K562 (cell line): ENCODE data around the gene KMT2D. TPM values are rescaled to one million over a fixed set of nuclear protein-coding genes. Genes with fewer than 3 reads are reported as not detected.

Experiments used
- ATF1 ChIP-seq, 2 experiments: fragments of 450-650 bp in 1 of 2; IDR thresholded peaks; 2 replicates each; pipeline ENCODE4 v1.6.1; 2016; ENCODE audit warnings: missing compliant biosample characterization in 1 of 2, missing genetic modification characterization in 1 of 2
- HLTF ChIP-seq: fragments of 450-650 bp; IDR thresholded peaks from 2 replicates; pipeline ENCODE4 v1.6.1; 2016
- POLR2A ChIP-seq: fragments of 450-650 bp; conservative IDR thresholded peaks from 2 replicates; pipeline ENCODE4 v1.6.1; 2016
- RFX1 ChIP-seq: fragments of 450-650 bp; IDR thresholded peaks from 2 replicates; pipeline ENCODE4 v1.6.1; 2016; ENCODE audit warnings: mild to moderate bottlenecking, moderate library complexity
- STAT6 ChIP-seq: sonication (generic); formaldehyde crosslinking; IDR thresholded peaks from 2 replicates; pipeline ENCODE4 v1.8.1; 2023; ENCODE audit warnings: mild to moderate bottlenecking, missing genetic modification reagents
- TCF7 ChIP-seq: sonication (generic); IDR thresholded peaks from 2 replicates; pipeline ENCODE4 v1.6.1; 2016; ENCODE audit warnings: antibody characterized with exemption, borderline replicate concordance
- TEAD4 ChIP-seq, 2 experiments: sonication (generic) in 1 of 2; formaldehyde crosslinking in 1 of 2; IDR thresholded peaks; 2 replicates each; pipeline versions ENCODE4 v1.6.1 to v1.8.0; 2012 to 2022; ENCODE audit warnings: borderline replicate concordance in 1 of 2, inconsistent platforms in 1 of 2, low read length in 1 of 2, mild to moderate bottlenecking in 1 of 2, missing genetic modification reagents in 1 of 2
- XRCC5 ChIP-seq: fragments of 200-400 bp; formaldehyde crosslinking; IDR thresholded peaks from 2 replicates; pipeline ENCODE4 v1.6.1; 2017; ENCODE audit warnings: low read depth, mild to moderate bottlenecking, low read length
- ZBTB11 ChIP-seq, 3 experiments: fragments of 200-800 bp in 1 of 3; fragments of 250-450 bp in 1 of 3; fragments of 450-650 bp in 1 of 3; sonication (Bioruptor Pico) in 1 of 3; sonication (Bioruptor generic) in 1 of 3; formaldehyde crosslinking in 1 of 3; IDR thresholded peaks; 2 replicates each; pipeline versions ENCODE4 v1.6.1 to v1.8.0; 2016 to 2022; ENCODE audit warnings: mild to moderate bottlenecking in 2 of 3, missing genetic modification characterization in 2 of 3, missing compliant biosample characterization in 1 of 3, moderate library complexity in 1 of 3
- ZBTB2 ChIP-seq: fragments of 450-650 bp; IDR thresholded peaks from 2 replicates; pipeline ENCODE4 v1.6.1; 2016; ENCODE audit warnings: antibody characterized with exemption
- ZKSCAN8 ChIP-seq: fragments of 200-800 bp; sonication (Bioruptor generic); IDR thresholded peaks from 2 replicates; pipeline ENCODE4 v1.6.1; 2016; ENCODE audit warnings: missing genetic modification characterization, missing compliant biosample characterization
- ZNF764 ChIP-seq: fragments of 250-450 bp; sonication (Bioruptor Pico); IDR thresholded peaks from 2 replicates; pipeline ENCODE4 v1.4.0; 2020; ENCODE audit warnings: low read depth, mild to moderate bottlenecking, moderate library complexity
- polyA plus RNA-seq, 8 experiments: library from polyadenylated mRNA; depleted of rRNA in 4 of 8; stranded (reverse) in 5 of 8; unstranded in 3 of 8; fragments of >200 nt; fragmentation: Nextera tagmentation in 2 of 8; fragmentation: Illumina TruSeq in 1 of 8; extraction: Ambion mirVana in 2 of 8; extraction: Trizol in 1 of 8; gene quantifications; 2 replicates each; pipeline versions ENCODE4 v1.2.1 to v1.2.3, GENCODE V29; 2011 to 2014; ENCODE audit warnings: inconsistent platforms in 1 of 8, missing spikeins in 1 of 8
- total RNA-seq, 7 experiments: library from RNA; depleted of rRNA in 6 of 7; stranded (reverse); fragments of >200 nt in 6 of 7; fragmentation: Illumina TruSeq in 2 of 7; extraction: Trizol in 2 of 7; gene quantifications; 2 replicates each; pipeline versions ENCODE4 v1.2.1 to v1.2.3, GENCODE V29; 2011 to 2021; ENCODE audit warnings: low replicate concordance in 1 of 7

Gene KMT2D
- total and polyA plus RNA-seq, 9 of the 15 experiments (the other 6 are each of a cell fraction or from before 2014, with no cell fraction given): 0.22 to 93.7 (median 13.7) TPM

DNA sequence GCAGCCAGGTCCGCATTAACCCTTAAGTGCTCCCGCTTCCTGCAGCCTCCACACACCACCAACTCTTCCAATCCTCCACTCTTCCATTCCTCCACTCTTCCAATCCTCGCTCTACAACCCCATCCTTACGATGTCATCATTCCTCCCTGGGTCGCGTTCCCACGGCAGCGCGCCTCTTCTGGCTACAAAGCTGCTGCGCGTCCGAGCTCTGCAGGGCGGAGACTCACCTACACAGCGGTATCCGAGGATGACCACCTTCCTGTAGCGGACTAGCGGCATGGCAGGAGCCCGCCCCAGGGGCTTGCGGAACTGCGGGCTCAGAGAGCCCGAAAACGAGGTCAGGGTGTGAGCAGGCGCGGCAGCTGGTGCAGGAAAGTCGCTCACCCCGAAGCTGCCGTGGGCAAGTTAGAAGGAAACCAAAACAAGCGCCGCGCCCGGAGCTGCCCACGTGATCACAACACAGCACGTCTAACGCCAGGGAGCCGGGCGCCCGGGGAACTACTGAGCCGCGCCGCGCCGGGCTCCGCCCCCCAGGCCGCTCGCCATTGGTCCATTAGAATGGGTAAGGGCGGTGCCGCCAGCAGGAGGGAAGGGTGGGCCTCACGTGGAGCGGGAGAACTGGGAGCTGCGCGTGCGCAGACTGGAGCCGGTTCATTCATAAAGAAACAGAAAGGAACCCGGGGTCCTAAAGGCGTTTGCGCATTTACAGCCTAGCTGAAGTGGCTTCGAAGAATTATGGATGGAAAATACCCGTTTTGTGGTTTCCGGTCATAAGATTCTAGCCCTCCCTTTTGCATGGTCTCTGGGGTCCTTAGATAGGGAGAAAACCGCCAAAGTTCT lies 9.1 kb upstream of the KMT2D start, which contains the start of gene RHEBL1 (continued):
- no peak for TF ChIP-seq ZBTB11 (CRISPR knock-in tag; IDR thresholded peaks at IDR 0.05)
- TF ChIP-seq ZNF764: no peak
- TF ChIP-seq STAT6: peak; percentile 52; the same call in 1 of the 2 replicates
- TF ChIP-seq POLR2A: peak; percentile 74
- peak; percentile 20; the same call in 1 of the 2 replicates for TF ChIP-seq TEAD4 (IDR thresholded peaks at IDR 0.05; ENCODE audit: low read length)
- no peak for TF ChIP-seq TEAD4 (CRISPR knock-in tag; IDR thresholded peaks at IDR 0.05; ENCODE audit: borderline replicate concordance)
- TF ChIP-seq TCF7: no peak; the same call in 1 of the 2 replicates
- peak; percentile 77 for TF ChIP-seq RFX1
- TF ChIP-seq XRCC5: 0 out of 2 replicates have a peak, but pooled peaks have one; percentile 23
- TF ChIP-seq ZBTB2: peak; percentile 88
- peak; percentile 79; the same call in 1 of the 2 replicates for TF ChIP-seq HLTF
- TF ChIP-seq ATF1 (CRISPR knock-in tag; IDR thresholded peaks at IDR 0.05): no peak; the same call in 1 of the 2 replicates
- peak; percentile 85 for TF ChIP-seq ATF1 (tag; IDR thresholded peaks at IDR 0.05)
- TF ChIP-seq ZKSCAN8 (CRISPR knock-in tag): no peak
